GM18511 (cell line): Measurements from ENCODE around the gene ID4.

Experiments
- ATAC-seq: cut with Tn5 transposase; IDR thresholded peaks from one replicate; pipeline ENCODE4 v1.9.1; 2021; ENCODE audit warnings: mild to moderate bottlenecking, moderate library complexity; ENCODE audit not compliant: unreplicated experiment

The ID4 gene

GRCh38 chr6:19857139-19857538, 20.0 kb downstream of the ID4 start:
- no peak for ATAC-seq

- ATAC-seq = no peak
Observed at GRCh38 chr6:19857703-19858102, 20.5 kb downstream of the ID4 start.

- ATAC-seq = no peak
Observed at GRCh38 chr6:19860235-19860877, 23.2 kb downstream of the ID4 start.

- ATAC-seq = no peak
Observed at GRCh38 chr6:19864285-19864684, 27.1 kb downstream of the ID4 start.

- no peak for ATAC-seq
Observed at GRCh38 chr6:19865178-19865577, 28.0 kb downstream of the ID4 start.

GRCh38 chr6:19866173-19866984, 29.2 kb downstream of the ID4 start:
- no peak for ATAC-seq

- ATAC-seq = no peak
Observed at GRCh38 chr6:19866985-19867627, 29.9 kb downstream of the ID4 start.

GRCh38 chr6:19869464-19869863, 32.3 kb downstream of the ID4 start:
- ATAC-seq = no peak

GRCh38 chr6:19870322-19870721, 33.2 kb downstream of the ID4 start:
- ATAC-seq = no peak

GRCh38 chr6:19873031-19873430, 35.9 kb downstream of the ID4 start:
- ATAC-seq = no peak

- ATAC-seq = no peak
Observed at GRCh38 chr6:19876672-19877071, 39.5 kb downstream of the ID4 start.

GRCh38 chr6:19879663-19880062, 42.5 kb downstream of the ID4 start:
- ATAC-seq = no peak

GRCh38 chr6:19880066-19880465, 42.9 kb downstream of the ID4 start:
- ATAC-seq = no peak

- no peak for ATAC-seq
Observed at GRCh38 chr6:19891451-19891850, 54.3 kb downstream of the ID4 start.
